GM21576 (cell line): ENCODE data around the gene PROC.
A peak's percentile ranks its signal among the peaks of the same experiment; 100 is the strongest.

Experiments
- ATAC-seq: cut with Tn5 transposase; IDR thresholded peaks from one replicate; pipeline ENCODE4 v1.9.1; 2021; ENCODE audit warnings: mild to moderate bottlenecking, moderate library complexity; ENCODE audit not compliant: unreplicated experiment

Gene PROC

DNA sequence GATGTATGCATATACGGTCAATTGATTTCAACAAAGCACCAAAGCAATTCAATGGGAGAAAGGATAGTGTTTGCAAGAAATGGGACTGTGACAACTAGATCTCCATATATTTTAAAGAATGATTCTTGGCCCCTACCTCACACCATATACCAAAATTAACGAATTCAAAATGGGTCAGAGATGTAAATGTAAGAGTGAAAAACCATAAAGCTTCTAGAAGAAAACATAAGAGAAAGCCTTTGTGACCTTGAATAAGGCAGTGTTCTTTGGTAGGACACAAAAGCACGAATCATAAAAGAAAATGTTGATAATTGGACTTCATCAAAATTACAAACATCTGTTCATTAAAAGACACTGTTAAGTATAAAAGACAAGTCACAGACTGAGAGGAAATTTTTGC lies 5.0 kb upstream of the PROC start:
- no peak for ATAC-seq

GRCh38 chr2:127413782-127414637 lies 4.2 kb upstream of the PROC start:
- ATAC-seq = no peak

DNA sequence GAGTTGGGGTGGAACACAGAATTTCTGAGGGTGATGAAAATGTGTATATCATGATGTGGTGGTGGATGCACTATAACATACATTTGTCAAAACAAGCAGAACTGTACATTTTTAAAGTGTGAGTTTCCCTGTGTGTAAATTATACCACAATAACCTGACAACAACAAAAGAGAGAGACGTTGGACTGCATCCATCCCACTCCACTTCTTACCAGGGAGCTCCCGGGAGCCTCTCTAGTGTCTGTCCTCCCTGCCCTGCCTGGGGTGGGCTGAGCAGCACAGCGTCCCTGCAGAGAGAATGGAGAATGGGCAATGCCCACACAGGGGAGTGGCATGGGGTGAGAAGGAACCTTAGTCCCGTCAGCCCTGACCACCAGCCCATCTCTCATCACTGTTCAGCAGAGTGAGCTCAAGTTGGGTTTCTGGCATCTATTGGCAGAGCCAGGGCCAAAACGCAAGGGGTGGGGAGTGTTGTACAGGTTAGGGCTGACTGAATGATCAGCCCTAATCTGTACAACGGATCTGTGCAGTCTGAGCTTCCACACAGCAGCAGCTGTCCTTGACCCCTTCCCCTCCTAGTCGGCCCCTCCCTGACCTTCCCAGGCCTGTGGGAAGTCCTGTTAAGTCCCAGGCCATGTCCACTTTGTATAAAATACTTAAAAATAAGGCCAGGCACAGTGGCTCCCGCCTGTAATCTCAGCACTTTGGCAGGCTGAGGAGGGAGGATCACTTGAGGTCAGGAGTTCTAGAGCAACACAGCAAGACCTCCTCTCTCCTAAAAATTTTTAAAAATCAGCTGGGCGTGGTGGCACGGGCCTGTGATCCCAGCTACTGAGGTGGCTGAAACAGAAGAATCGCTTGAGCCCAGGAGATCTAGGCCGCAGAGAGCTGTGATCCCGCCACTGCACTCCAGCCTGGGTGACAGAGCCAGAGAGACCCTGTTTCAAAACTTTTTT lies 3.3 kb upstream of the PROC start:
- ATAC-seq = no peak

- peak; percentile 85 for ATAC-seq
Observed at GRCh38 chr2:127415593-127416505, 2.4 kb upstream of the PROC start.

DNA sequence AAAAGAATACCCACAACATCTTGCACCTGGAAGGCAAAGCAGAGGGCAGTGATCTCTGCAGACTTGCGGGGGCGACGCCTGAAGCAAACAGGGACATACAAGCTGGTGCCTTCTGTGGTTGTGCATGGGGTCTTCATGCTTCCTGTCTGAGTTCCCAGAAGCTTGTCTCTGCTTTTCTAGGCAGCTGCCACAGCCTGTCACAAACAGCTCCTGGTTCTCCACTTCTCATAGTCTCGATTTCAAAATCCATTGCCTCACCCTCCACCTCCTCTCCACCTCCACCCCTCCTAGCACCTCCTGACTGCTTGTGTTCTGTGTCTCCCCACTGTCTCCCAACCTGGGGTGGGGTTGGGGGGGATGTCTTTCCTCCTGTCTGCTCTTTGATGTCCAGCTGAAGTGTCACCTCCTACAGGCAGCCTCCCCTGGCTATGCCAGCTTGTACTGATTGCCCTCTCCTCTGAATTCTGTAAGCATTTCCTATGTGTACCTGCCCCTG lies 1.7 kb upstream of the PROC start:
- ATAC-seq = no peak

- ATAC-seq = no peak
Observed at GRCh38 chr2:127417406-127417805, 821 bp upstream of the PROC start.

DNA sequence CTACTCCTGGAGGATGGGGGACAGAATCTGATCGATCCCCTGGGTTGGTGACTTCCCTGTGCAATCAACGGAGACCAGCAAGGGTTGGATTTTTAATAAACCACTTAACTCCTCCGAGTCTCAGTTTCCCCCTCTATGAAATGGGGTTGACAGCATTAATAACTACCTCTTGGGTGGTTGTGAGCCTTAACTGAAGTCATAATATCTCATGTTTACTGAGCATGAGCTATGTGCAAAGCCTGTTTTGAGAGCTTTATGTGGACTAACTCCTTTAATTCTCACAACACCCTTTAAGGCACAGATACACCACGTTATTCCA lies 844 bp downstream of the PROC start:
- no peak for ATAC-seq

- no peak for ATAC-seq
Observed at GRCh38 chr2:127419448-127420038, 1.3 kb downstream of the PROC start.

DNA sequence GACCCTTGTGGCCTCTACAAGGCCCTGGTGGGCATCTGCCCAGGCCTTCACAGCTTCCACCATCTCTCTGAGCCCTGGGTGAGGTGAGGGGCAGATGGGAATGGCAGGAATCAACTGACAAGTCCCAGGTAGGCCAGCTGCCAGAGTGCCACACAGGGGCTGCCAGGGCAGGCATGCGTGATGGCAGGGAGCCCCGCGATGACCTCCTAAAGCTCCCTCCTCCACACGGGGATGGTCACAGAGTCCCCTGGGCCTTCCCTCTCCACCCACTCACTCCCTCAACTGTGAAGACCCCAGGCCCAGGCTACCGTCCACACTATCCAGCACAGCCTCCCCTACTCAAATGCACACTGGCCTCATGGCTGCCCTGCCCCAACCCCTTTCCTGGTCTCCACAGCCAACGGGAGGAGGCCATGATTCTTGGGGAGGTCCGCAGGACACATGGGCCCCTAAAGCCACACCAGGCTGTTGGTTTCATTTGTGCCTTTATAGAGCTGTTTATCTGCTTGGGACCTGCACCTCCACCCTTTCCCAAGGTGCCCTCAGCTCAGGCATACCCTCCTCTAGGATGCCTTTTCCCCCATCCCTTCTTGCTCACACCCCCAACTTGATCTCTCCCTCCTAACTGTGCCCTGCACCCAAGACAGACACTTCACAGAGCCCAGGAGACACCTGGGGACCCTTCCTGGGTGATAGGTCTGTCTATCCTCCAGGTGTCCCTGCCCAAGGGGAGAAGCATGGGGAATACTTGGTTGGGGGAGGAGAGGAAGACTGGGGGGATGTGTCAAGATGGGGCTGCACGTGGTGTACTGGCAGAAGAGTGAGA lies 2.0 kb downstream of the PROC start:
- ATAC-seq = no peak

GRCh38 chr2:127421116-127421800 lies 3.0 kb downstream of the PROC start:
- ATAC-seq = no peak

DNA sequence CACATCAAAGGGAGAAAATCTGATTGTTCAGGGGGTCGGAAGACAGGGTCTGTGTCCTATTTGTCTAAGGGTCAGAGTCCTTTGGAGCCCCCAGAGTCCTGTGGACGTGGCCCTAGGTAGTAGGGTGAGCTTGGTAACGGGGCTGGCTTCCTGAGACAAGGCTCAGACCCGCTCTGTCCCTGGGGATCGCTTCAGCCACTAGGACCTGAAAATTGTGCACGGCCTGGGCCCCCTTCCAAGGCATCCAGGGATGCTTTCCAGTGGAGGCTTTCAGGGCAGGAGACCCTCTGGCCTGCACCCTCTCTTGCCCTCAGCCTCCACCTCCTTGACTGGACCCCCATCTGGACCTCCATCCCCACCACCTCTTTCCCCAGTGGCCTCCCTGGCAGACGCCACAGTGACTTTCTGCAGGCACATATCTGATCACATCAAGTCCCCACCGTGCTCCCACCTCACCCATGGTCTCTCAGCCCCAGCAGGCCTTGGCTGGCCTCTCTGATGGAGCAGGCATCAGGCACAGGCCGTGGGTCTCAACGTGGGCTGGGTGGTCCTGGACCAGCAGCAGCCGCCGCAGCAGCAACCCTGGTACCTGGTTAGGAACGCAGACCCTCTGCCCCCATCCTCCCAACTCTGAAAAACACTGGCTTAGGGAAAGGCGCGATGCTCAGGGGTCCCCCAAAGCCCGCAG lies 3.8 kb downstream of the PROC start:
- ATAC-seq = no peak

DNA sequence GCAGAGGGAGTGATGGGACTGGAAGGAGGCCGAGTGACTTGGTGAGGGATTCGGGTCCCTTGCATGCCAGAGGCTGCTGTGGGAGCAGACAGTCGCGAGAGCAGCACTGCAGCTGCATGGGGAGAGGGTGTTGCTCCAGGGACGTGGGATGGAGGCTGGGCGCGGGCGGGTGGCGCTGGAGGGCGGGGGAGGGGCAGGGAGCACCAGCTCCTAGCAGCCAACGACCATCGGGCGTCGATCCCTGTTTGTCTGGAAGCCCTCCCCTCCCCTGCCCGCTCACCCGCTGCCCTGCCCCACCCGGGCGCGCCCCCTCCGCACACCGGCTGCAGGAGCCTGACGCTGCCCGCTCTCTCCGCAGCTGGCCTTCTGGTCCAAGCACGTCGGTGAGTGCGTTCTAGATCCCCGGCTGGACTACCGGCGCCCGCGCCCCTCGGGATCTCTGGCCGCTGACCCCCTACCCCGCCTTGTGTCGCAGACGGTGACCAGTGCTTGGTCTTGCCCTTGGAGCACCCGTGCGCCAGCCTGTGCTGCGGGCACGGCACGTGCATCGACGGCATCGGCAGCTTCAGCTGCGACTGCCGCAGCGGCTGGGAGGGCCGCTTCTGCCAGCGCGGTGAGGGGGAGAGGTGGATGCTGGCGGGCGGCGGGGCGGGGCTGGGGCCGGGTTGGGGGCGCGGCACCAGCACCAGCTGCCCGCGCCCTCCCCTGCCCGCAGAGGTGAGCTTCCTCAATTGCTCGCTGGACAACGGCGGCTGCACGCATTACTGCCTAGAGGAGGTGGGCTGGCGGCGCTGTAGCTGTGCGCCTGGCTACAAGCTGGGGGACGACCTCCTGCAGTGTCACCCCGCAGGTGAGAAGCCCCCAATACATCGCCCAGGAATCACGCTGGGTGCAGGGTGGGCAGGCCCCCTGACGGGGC lies 4.6 kb downstream of the PROC start:
- no peak for ATAC-seq

GRCh38 chr2:127423478-127423843 lies 5.2 kb downstream of the PROC start:
- ATAC-seq = no peak

- ATAC-seq = no peak
Observed at GRCh38 chr2:127423880-127424279, 5.7 kb downstream of the PROC start.

GRCh38 chr2:127424598-127425520 lies 6.6 kb downstream of the PROC start:
- ATAC-seq = no peak
